NK-92 (cell line): ENCODE results near the gene CPD.

Source experiments
- DNase-seq: peaks from one replicate; lab custom pipeline; 2025; ENCODE audit not compliant: unreplicated experiment; lab: John Stamatoyannopoulos, UW

CPD gene

GRCh38 chr17:30493780-30494179, 115.1 kb downstream of the CPD start:
- DNase-seq: no peak

- no peak for DNase-seq
These were observed 116.9 kb downstream of the CPD start for GRCh38 chr17:30495586-30495985.

- DNase-seq: no peak
These were observed 124.8 kb downstream of the CPD start for GRCh38 chr17:30503558-30503957.

GRCh38 chr17:30505868-30506417, 127.2 kb downstream of the CPD start:
- no peak for DNase-seq

GRCh38 chr17:30506481-30506880, 127.8 kb downstream of the CPD start:
- DNase-seq: no peak

- no peak for DNase-seq
These were observed 134.6 kb downstream of the CPD start for GRCh38 chr17:30513346-30513745.

GRCh38 chr17:30514895-30515596, 136.3 kb downstream of the CPD start:
- no peak for DNase-seq

GRCh38 chr17:30517786-30518185, 139.1 kb downstream of the CPD start:
- no peak for DNase-seq

GRCh38 chr17:30519166-30519565, 140.4 kb downstream of the CPD start:
- no peak for DNase-seq
